HepG2 (cell line): ENCODE results near the gene ABCC3. TPM values are rescaled to one million over a fixed set of nuclear protein-coding genes. Genes with fewer than 3 reads are reported as not detected.
A peak's percentile ranks its signal among the peaks of the same experiment; 100 is the strongest.

Experiments used
- BHLHE40 ChIP-seq: IDR thresholded peaks from 2 replicates; pipeline ENCODE4 v1.6.1; 2011; ENCODE audit warnings: low read length, improper control_type of control experiment
- KDM2A ChIP-seq: sonication (generic); formaldehyde crosslinking; IDR thresholded peaks from 2 replicates; pipeline ENCODE4 v1.4.0; 2020; ENCODE audit warnings: low read depth, missing genetic modification reagents, borderline replicate concordance
- LBX2 ChIP-seq: sonication (generic); formaldehyde crosslinking; IDR thresholded peaks from 2 replicates; pipeline ENCODE4 v1.5.0; 2020; ENCODE audit warnings: missing genetic modification reagents, mild to moderate bottlenecking, borderline replicate concordance
- MXD1 ChIP-seq: sonication (generic); formaldehyde crosslinking; IDR thresholded peaks from 2 replicates; pipeline ENCODE4 v1.4.0; 2020; ENCODE audit warnings: mild to moderate bottlenecking, missing genetic modification reagents
- PRDM10 ChIP-seq: sonication (generic); formaldehyde crosslinking; IDR thresholded peaks from 2 replicates; pipeline ENCODE4 v1.4.0; 2020; ENCODE audit warnings: low read depth, missing genetic modification reagents
- SAP130 ChIP-seq: IDR thresholded peaks from 2 replicates; pipeline ENCODE4 v1.6.1; 2016; ENCODE audit warnings: low read depth
- SNAPC5 ChIP-seq: sonication (generic); formaldehyde crosslinking; IDR thresholded peaks from 2 replicates; pipeline ENCODE4 v1.8.1; 2023; ENCODE audit warnings: mild to moderate bottlenecking, missing genetic modification reagents, borderline replicate concordance
- SP4 ChIP-seq: sonication (generic); formaldehyde crosslinking; IDR thresholded peaks from 2 replicates; pipeline ENCODE4 v1.8.1; 2023; ENCODE audit warnings: mild to moderate bottlenecking, missing genetic modification reagents
- ZBTB42 ChIP-seq: sonication (generic); formaldehyde crosslinking; IDR thresholded peaks from 2 replicates; pipeline ENCODE4 v1.5.0; 2020; ENCODE audit warnings: mild to moderate bottlenecking, missing genetic modification reagents
- ZKSCAN8 ChIP-seq: IDR thresholded peaks from 2 replicates; pipeline ENCODE4 v1.6.1; 2016; ENCODE audit warnings: borderline replicate concordance, missing genetic modification reagents, missing compliant biosample characterization
- ZNF430 ChIP-seq: sonication (generic); formaldehyde crosslinking; IDR thresholded peaks from 2 replicates; pipeline ENCODE4 v1.9.0; 2021; ENCODE audit warnings: mild to moderate bottlenecking, missing genetic modification reagents
- ZNF607 ChIP-seq: sonication (generic); formaldehyde crosslinking; IDR thresholded peaks from 2 replicates; pipeline ENCODE4 v1.5.1; 2020; ENCODE audit warnings: missing genetic modification reagents, mild to moderate bottlenecking, borderline replicate concordance
- ZNF619 ChIP-seq: sonication (generic); formaldehyde crosslinking; IDR thresholded peaks from 2 replicates; pipeline ENCODE4 v1.4.0; 2020; ENCODE audit warnings: mild to moderate bottlenecking, missing genetic modification reagents
- ZNF784 ChIP-seq: sonication (generic); formaldehyde crosslinking; IDR thresholded peaks from 2 replicates; pipeline ENCODE4 v1.5.1; 2020; ENCODE audit warnings: missing genetic modification reagents, mild to moderate bottlenecking, borderline replicate concordance
- ZSCAN9 ChIP-seq: IDR thresholded peaks from 2 replicates; pipeline ENCODE4 v1.6.1; 2016; ENCODE audit warnings: borderline replicate concordance
- polyA plus RNA-seq, 8 experiments: library from polyadenylated mRNA; depleted of rRNA in 3 of 8; stranded (reverse) in 7 of 8; unstranded in 1 of 8; fragments of >200 nt; fragmentation: Illumina TruSeq in 4 of 8; extraction: Trizol in 4 of 8; gene quantifications; 2 replicates each; pipeline versions ENCODE4 v1.2.1 to v1.2.3, GENCODE V29; 2011 to 2016; ENCODE audit warnings: low read depth in 4 of 8, missing spikeins in 1 of 8, mixed read lengths in 1 of 8; ENCODE audit not compliant: insufficient read depth in 1 of 8
- total RNA-seq, 5 experiments: library from RNA; depleted of rRNA; stranded (reverse); fragments of >200 nt; fragmentation: Illumina TruSeq; extraction: Trizol; gene quantifications; 2 replicates each; pipeline ENCODE4 v1.2.3, GENCODE V29; 2016; ENCODE audit warnings: low read depth in 1 of 5
- TF ChIP-seq, protein P1 (sequence below), 2 experiments: sonication (generic) in 1 of 2; formaldehyde crosslinking in 1 of 2; IDR thresholded peaks; 2 replicates each; pipeline versions ENCODE4 v1.6.1 to v1.9.0; 2014 to 2022; ENCODE audit warnings: antibody characterized with exemption in 1 of 2, borderline replicate concordance in 1 of 2, inconsistent platforms in 1 of 2, low read depth in 1 of 2, missing genetic modification reagents in 1 of 2

Gene ABCC3
- total and polyA plus RNA-seq, 2 of the 13 experiments (the other 11 are each of a cell fraction or from before 2014, with no cell fraction given), result 25.2 to 50.7 TPM

DNA sequence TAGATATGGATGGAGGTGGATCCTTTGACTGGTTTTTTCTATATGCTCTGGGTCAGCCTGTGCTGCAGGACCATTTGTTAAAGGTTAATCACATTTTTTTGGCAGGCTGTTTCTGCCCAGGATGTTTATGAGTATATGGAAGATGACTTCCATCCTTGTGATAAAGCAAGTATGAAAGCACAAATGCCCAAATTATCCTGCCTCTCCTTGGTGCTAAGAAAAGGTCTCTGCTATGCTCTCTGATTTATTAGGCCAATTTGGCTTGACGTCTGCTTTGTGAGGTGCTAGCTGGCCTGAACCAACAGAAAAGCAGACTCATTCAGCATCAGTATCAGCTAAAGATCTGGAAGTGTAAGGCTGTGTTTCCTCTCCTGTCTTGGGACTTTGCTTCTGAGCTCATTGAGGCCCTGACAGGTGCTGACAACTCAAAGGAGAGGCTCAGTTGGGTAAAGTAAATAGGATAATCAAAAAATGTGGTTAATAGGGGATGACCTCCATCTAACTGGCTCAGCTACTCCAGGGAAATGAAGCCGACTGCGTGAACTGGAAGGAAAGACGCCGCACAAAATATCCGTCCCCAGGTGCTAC lies 57.9 kb downstream of the ABCC3 start (continued):
- TF ChIP-seq, protein P1, sequence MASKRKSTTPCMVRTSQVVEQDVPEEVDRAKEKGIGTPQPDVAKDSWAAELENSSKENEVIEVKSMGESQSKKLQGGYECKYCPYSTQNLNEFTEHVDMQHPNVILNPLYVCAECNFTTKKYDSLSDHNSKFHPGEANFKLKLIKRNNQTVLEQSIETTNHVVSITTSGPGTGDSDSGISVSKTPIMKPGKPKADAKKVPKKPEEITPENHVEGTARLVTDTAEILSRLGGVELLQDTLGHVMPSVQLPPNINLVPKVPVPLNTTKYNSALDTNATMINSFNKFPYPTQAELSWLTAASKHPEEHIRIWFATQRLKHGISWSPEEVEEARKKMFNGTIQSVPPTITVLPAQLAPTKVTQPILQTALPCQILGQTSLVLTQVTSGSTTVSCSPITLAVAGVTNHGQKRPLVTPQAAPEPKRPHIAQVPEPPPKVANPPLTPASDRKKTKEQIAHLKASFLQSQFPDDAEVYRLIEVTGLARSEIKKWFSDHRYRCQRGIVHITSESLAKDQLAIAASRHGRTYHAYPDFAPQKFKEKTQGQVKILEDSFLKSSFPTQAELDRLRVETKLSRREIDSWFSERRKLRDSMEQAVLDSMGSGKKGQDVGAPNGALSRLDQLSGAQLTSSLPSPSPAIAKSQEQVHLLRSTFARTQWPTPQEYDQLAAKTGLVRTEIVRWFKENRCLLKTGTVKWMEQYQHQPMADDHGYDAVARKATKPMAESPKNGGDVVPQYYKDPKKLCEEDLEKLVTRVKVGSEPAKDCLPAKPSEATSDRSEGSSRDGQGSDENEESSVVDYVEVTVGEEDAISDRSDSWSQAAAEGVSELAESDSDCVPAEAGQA (IDR thresholded peaks at IDR 0.05; ENCODE audit: low read depth), result no peak
- TF ChIP-seq, protein P1 (CRISPR knock-in tag; IDR thresholded peaks at IDR 0.05; ENCODE audit: borderline replicate concordance), result peak; percentile 62; the same call in 1 of the 2 replicates
- TF ChIP-seq MXD1 (CRISPR knock-in tag) (no peak; the same call in 1 of the 2 replicates), ZSCAN9 (CRISPR knock-in tag) (no peak), BHLHE40 (peak; percentile 13; the same call in 1 of the 2 replicates), ZNF607 (0 out of 2 replicates have a peak, but pooled peaks have one; percentile 31), ZNF430 (no peak), SNAPC5 (CRISPR knock-in tag) (0 out of 2 replicates have a peak, but pooled peaks have one; percentile 54), SAP130 (CRISPR knock-in tag) (0 out of 2 replicates have a peak, but pooled peaks have one; percentile 2), KDM2A (CRISPR knock-in tag) (0 out of 2 replicates have a peak, but pooled peaks have one; percentile 4), ZNF784 (CRISPR knock-in tag) (0 out of 2 replicates have a peak, but pooled peaks have one; percentile 5), PRDM10 (CRISPR knock-in tag) (peak; percentile 20; the same call in 1 of the 2 replicates), SP4 (peak; percentile 35; the same call in 1 of the 2 replicates), LBX2 (CRISPR knock-in tag) (0 out of 2 replicates have a peak, but pooled peaks have one; percentile 59), ZBTB42 (CRISPR knock-in tag) (no peak), ZKSCAN8 (0 out of 2 replicates have a peak, but pooled peaks have one; percentile 11), ZNF619 (CRISPR knock-in tag) (0 out of 2 replicates have a peak, but pooled peaks have one; percentile 8)
